Right lobe of liver (tissue), 4 donors: Measurements from ENCODE around the gene CEP112.

Source experiments
- POLR2A ChIP-seq: fragments of 450-650 bp; IDR thresholded peaks from one replicate; pipeline ENCODE4 v1.6.1; 2017; ENCODE audit warnings: antibody characterized with exemption, mild to moderate bottlenecking
- TF ChIP-seq, protein P1 (sequence below), 4 donors: fragments of 200-600 bp in 3 of 4; fragments of 450-650 bp in 1 of 4; IDR thresholded peaks; one replicate each; pipeline versions ENCODE4 v1.5.1 to v1.8.0; 2016 to 2022; ENCODE audit warnings: antibody characterized with exemption in 4 of 4, mild to moderate bottlenecking in 2 of 4
- donor health status: DM: no; HTN: no; CAD: no.
- donor health status: DM: no; HTN: no; CAD: no.
- donor health status: DM: no; HTN: yes; CAD: no.

DNA sequence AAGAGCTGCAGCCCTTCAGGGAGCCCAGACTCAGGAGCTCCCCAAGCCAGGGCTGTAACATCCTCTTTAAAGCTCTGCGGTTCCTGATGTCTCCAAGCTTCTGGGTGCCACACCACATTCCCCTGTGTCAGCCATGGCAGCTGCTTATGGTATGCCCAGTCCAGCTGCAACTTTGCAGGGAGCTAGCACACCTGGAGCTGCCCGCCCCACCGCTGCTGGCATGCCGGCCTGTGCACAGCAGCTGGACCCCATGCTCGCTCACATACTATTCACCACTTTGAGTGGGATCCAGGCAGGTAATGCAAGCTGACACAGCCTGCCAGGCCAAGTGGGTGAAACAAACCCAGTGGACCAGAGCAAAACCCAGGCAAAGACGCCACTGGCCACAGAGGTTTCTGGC is 324.9 kb downstream of the CEP112 start:
- TF ChIP-seq, protein P1, sequence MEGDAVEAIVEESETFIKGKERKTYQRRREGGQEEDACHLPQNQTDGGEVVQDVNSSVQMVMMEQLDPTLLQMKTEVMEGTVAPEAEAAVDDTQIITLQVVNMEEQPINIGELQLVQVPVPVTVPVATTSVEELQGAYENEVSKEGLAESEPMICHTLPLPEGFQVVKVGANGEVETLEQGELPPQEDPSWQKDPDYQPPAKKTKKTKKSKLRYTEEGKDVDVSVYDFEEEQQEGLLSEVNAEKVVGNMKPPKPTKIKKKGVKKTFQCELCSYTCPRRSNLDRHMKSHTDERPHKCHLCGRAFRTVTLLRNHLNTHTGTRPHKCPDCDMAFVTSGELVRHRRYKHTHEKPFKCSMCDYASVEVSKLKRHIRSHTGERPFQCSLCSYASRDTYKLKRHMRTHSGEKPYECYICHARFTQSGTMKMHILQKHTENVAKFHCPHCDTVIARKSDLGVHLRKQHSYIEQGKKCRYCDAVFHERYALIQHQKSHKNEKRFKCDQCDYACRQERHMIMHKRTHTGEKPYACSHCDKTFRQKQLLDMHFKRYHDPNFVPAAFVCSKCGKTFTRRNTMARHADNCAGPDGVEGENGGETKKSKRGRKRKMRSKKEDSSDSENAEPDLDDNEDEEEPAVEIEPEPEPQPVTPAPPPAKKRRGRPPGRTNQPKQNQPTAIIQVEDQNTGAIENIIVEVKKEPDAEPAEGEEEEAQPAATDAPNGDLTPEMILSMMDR (IDR thresholded peaks at IDR 0.05), result no peak
- TF ChIP-seq POLR2A, result no peak
